ENCODE results near the gene HHATL. TPM values are rescaled to one million over a fixed set of nuclear protein-coding genes. Genes with fewer than 3 reads are reported as not detected.

The HHATL gene
- polyA plus RNA-seq, 1 experiment: not detected

DNA sequence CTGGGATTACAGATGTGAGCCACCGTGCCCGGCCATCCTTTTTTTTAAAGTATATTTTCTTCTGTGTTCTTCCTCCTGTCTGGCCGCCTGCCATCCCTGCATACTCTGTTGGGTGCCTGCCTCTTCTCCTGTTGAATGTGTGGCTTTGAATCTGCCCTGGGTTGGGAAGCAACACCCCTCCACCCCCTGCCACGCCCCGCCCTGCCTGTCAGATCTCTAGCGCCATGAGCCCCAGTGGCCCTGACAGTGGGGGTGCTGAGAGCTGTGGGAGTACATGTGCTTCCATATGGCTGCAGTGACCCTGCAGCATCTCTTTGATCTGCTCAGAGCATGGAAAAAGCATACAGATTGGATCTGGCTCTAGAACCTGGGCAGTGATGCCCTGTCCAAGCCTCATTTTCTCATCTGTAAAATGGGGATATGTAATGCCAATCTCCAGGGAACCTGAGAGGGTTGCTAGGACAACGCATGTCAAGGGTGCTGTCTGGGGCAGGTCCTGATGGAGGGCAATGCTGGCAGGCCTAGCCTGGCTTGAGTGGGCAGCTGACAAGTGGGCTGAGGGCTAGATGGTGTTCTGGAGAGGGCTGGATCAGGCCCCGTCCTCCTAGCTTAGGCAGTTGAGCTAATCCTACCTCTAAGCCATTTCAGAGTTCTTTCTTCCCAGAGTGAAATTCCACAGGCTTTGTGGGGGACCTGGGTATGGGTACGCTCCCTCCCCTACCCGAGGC lies 46.6 kb upstream of the HHATL start:
- POLR2A ChIA-PET: interaction anchor here (1.6 kb wide), 1 partner anchor 17 kb away, joined by 3 read pairs; no protein-coding TSS in a partner anchor
- CTCF ChIA-PET: interaction anchor here (1.7 kb wide), 1 partner anchor 13 kb away, joined by 4 read pairs; no protein-coding TSS in a partner anchor
- TF ChIP-seq, protein P1, sequence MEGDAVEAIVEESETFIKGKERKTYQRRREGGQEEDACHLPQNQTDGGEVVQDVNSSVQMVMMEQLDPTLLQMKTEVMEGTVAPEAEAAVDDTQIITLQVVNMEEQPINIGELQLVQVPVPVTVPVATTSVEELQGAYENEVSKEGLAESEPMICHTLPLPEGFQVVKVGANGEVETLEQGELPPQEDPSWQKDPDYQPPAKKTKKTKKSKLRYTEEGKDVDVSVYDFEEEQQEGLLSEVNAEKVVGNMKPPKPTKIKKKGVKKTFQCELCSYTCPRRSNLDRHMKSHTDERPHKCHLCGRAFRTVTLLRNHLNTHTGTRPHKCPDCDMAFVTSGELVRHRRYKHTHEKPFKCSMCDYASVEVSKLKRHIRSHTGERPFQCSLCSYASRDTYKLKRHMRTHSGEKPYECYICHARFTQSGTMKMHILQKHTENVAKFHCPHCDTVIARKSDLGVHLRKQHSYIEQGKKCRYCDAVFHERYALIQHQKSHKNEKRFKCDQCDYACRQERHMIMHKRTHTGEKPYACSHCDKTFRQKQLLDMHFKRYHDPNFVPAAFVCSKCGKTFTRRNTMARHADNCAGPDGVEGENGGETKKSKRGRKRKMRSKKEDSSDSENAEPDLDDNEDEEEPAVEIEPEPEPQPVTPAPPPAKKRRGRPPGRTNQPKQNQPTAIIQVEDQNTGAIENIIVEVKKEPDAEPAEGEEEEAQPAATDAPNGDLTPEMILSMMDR (IDR thresholded peaks at IDR 0.05; ENCODE audit: low read depth, low read length): no peak
- Histone ChIP-seq H3K27ac (ENCODE audit: low read depth, low read length) (no peak overlapping the region), H3K9me3 (ENCODE audit: control insufficient read depth, insufficient read depth, low read length) (no peaks in the 10 kb centered on the region), H3K27me3 (ENCODE audit: control insufficient read depth, insufficient read depth, low read length) (peaks cover 5% of the 10 kb centered on the region), H3K4me3 (ENCODE audit: low read depth, low read length) (no peak overlapping the region)
- no peak for DNase-seq (ENCODE audit: low read depth, low spot score)

DNA sequence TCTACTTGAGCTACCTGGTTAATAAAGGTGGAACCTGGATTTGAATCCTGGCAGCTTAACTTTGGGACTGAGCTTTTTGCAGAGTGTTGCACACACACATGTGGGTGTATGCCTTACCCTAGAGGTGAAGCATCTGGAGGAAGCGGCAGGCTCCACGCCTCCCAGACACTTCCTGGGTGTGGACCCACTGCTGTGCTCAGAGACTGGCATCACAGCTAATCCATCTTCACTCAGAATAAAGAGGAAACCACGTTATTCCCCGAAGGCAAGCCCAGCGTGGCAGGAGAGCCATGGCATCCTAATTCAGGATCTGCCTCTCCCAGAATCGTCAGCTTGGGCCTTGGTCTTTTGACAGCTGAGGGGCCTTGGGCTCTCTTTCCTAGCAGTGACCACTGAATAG lies 45.0 kb upstream of the HHATL start:
- TF ChIP-seq, protein P1 (IDR thresholded peaks at IDR 0.05; ENCODE audit: low read depth, low read length): no peak
- Histone ChIP-seq H3K27me3 (ENCODE audit: control insufficient read depth, insufficient read depth, low read length) (no peaks in the 10 kb centered on the region), H3K9me3 (ENCODE audit: control insufficient read depth, insufficient read depth, low read length) (no peaks in the 10 kb centered on the region), H3K4me3 (ENCODE audit: low read depth, low read length) (no peak overlapping the region), H3K27ac (ENCODE audit: low read depth, low read length) (no peak overlapping the region)
- no peak for DNase-seq (ENCODE audit: low read depth, low spot score)
- ChIA-PET POLR2A (interaction anchor here (1.6 kb wide), 1 partner anchor 18 kb away, joined by 3 read pairs; no protein-coding TSS in a partner anchor), CTCF (no interaction called here)

DNA sequence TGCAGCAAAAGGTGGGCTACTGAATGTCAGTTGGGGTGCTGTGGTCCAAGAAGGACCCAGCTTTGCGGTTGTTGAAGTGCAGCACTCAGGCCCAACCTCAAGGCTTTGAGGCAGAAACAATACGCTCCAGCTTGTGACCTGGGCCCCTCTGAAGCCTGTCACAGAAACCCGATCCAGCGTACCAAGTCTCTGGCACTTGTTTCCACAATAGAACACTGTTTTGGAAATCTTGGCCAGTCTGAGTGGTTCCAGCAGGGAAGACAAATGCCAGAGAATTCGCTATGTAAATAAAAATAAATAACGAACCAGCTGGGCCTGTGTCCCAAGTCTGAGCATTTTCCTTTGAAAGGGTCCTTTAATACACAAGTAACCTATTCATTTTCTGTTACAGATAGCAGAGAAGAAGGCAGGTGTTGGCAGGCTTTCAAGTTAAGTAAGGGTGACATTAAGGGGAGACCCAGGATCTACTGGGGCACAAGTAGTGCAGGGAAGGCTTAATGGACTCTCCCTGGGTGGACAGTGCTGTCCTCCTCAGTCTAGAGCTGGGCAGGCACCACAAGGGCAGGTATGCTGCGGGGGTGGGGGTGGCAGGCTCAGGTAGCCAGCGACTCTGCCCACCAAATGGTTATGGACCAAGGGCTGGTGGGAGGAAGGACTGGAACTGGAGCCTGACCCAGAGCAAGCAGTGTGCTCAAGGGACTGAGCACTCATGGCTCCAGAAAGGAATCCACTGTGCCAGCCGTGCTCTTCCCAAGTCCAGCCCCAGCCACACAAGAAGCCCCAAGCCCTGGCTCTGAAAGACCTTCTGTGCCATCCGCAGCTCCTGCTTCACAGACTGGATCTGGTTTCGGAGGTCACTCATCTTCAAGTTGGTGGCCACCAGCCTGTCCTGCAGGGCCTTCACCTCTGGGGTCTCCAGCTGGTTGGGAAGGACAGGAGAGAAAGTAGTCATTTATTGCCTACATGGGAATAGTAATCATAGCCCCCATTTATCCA lies 44.2 kb upstream of the HHATL start:
- CTCF ChIA-PET: interaction anchor here (0.6 to 4.7 kb wide), 5 partner anchors 9 to 212 kb away, joined by 3 to 25 read pairs (median 4); no protein-coding TSS in a partner anchor
- H3K27ac ChIP-seq (ENCODE audit: low read depth, low read length): no peak overlapping the region
- no peaks in the 10 kb centered on the region for H3K9me3 ChIP-seq (ENCODE audit: control insufficient read depth, insufficient read depth, low read length)
- no peak overlapping the region for H3K4me3 ChIP-seq (ENCODE audit: low read depth, low read length)
- peak; percentile 30 for DNase-seq (ENCODE audit: low read depth, low spot score)
- POLR2A ChIA-PET: interaction anchor here (0.9 kb wide), 1 partner anchor 33 kb away, joined by 3 read pairs; no protein-coding TSS in a partner anchor
- no peaks in the 10 kb centered on the region for H3K27me3 ChIP-seq (ENCODE audit: control insufficient read depth, insufficient read depth, low read length)
- TF ChIP-seq, protein P1 (IDR thresholded peaks at IDR 0.05; ENCODE audit: low read depth, low read length): no peak

DNA sequence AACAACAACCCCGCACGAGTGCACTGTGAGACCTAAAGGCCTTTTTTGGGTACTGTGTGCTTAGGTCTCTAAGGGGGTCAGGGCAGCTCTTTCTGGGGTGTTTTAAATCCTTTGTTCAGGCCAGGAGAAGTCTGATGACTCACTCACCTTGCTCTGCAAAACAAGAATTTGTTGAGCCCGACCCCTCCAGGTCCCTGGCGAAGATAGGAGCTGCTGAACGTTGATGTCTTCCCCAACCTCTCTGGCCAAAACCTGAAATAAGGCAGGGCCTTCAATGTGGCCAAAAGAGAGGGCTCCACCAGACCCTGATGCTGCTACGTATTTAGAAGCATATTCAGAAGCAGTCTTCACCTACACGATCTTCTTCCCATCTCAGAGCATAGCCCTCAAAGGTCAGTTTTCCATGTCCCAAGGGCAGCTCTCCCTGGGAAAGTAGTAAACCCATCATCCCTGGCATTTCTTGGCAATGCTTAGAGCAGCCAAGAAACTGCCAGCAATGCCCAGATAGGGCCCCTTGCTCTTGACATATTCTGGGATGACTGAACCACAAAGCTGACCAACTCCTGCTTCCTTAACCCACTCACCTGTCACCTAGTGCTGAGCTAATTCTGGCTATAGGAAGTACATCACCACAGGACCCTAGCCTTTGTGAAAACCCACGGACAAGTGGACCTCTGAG lies 43.3 kb upstream of the HHATL start:
- ChIA-PET CTCF (interaction anchor here (0.7 to 4.7 kb wide), 17 partner anchors 10 to 174 kb away, joined by 3 to 25 read pairs (median 4); partner anchors contain the start of gene HHATL), POLR2A (interaction anchor here (0.9 kb wide), 1 partner anchor 33 kb away, joined by 3 read pairs; no protein-coding TSS in a partner anchor)
- H3K4me3 ChIP-seq (ENCODE audit: low read depth, low read length): no peak overlapping the region
- H3K9me3 ChIP-seq (ENCODE audit: control insufficient read depth, insufficient read depth, low read length): no peaks in the 10 kb centered on the region
- TF ChIP-seq, protein P1 (IDR thresholded peaks at IDR 0.05; ENCODE audit: low read depth, low read length): no peak
- no peaks in the 10 kb centered on the region for H3K27me3 ChIP-seq (ENCODE audit: control insufficient read depth, insufficient read depth, low read length)
- no peak for DNase-seq (ENCODE audit: low read depth, low spot score)
- no peak overlapping the region for H3K27ac ChIP-seq (ENCODE audit: low read depth, low read length)

Measured in AG04450 (cell line).